Measurements from ENCODE around the gene TOPORS. TPM values are rescaled to one million over a fixed set of nuclear protein-coding genes. Genes with fewer than 3 reads are reported as not detected.
A peak's percentile ranks its signal among the peaks of the same experiment; 100 is the strongest.

Gene TOPORS
- total RNA-seq, 6 donors from 2014 or later = 11.2 to 25.7 (median 14.2) TPM

DNA sequence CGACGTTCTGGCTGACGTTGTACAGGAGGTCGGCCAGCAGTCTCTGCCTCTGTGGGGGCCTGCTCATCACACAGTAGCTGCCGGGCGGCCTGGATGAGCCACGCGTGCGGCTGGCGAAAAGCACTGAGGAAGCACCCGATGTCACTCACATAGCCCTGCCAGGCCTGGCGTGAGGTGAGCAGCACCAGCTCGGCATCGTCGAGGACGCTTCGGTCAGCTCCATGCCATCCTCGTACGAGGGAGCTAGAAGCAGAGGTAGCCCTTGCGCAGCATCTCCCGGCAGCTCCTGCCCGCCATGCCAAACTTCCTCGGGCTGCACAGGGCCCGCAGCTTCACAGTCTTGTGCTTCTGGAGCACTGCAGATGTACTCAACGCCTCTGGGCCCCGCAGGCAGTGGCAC, 14.4 kb upstream of the TOPORS start:
- H3K36me3 ChIP-seq = peaks cover 8 to 52% (median 29%) of the 10 kb centered on the region in 4 donors
- TF ChIP-seq EP300 (IDR thresholded peaks at IDR 0.05) (no peak), POLR2A (IDR thresholded peaks at IDR 0.05) (no peak), POLR2AphosphoS5 (IDR thresholded peaks at IDR 0.05) (no peak)
- TF ChIP-seq, protein P1, sequence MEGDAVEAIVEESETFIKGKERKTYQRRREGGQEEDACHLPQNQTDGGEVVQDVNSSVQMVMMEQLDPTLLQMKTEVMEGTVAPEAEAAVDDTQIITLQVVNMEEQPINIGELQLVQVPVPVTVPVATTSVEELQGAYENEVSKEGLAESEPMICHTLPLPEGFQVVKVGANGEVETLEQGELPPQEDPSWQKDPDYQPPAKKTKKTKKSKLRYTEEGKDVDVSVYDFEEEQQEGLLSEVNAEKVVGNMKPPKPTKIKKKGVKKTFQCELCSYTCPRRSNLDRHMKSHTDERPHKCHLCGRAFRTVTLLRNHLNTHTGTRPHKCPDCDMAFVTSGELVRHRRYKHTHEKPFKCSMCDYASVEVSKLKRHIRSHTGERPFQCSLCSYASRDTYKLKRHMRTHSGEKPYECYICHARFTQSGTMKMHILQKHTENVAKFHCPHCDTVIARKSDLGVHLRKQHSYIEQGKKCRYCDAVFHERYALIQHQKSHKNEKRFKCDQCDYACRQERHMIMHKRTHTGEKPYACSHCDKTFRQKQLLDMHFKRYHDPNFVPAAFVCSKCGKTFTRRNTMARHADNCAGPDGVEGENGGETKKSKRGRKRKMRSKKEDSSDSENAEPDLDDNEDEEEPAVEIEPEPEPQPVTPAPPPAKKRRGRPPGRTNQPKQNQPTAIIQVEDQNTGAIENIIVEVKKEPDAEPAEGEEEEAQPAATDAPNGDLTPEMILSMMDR (IDR thresholded peaks at IDR 0.05) = no peak
- no peak for ATAC-seq (ENCODE audit: low FRiP score in 2 of 2)
- H3K4me1 ChIP-seq = peaks cover 9 to 11% (median 10%) of the 10 kb centered on the region in 4 donors
- H3K4me3 ChIP-seq = no peak overlapping the region
- no peaks in the 10 kb centered on the region for H3K27me3 ChIP-seq
- WGBS, 2 donors = 94% methylated on average over 11 of the region's 26 CpGs; no CpG with 5 or more reads in 1 of the 2 donors
- no peaks in the 10 kb centered on the region for H3K9me3 ChIP-seq
- DNase-seq = peak in 1 of 2 donors; percentile 80
- no peak overlapping the region for H3K27ac ChIP-seq

- WGBS, 2 donors = 81 to 90% methylated on average over 6 of the region's 6 CpGs
- H3K36me3 ChIP-seq = peaks cover 8 to 52% (median 29%) of the 10 kb centered on the region in 4 donors
These were observed 13.6 kb upstream of the TOPORS start for GRCh38 chr9:32565967-32566366.

DNA sequence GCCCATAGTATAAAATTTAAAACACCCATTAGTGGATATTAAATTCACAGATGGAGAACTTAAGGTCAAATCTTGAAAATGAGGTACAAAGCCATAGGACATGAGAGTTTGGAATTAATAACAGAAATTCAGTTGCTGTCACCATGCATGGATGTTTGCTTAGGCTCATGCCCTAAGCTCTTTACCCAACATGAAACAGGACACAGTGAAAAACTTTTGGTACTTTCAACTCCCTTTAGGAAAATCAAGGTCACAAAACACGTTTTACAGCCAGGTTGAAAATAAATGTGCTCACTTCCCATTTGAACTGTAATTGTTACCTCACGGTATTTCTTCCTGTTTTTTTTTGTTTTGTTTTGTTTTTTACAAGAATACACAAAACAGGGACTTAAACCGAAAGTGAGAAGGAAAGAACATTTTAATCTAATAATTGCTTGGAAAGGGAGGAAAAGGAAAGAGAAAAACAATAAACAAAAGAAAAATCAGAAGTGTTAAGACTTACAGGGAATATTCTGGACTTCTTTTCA, 6.1 kb upstream of the TOPORS start:
- WGBS, 2 donors = 52 to 55% methylated on average over 3 of the region's 3 CpGs
- TF ChIP-seq POLR2AphosphoS5 (IDR thresholded peaks at IDR 0.05) (no peak), POLR2A (IDR thresholded peaks at IDR 0.05) (no peak), EP300 (IDR thresholded peaks at IDR 0.05) (no peak)
- TF ChIP-seq, protein P1 (IDR thresholded peaks at IDR 0.05) = no peak

More at GRCh38 chr9:32565967-32566366, 13.6 kb upstream of the TOPORS start:
- DNase-seq (no peak), ATAC-seq (ENCODE audit: low FRiP score in 2 of 2) (no peak)
- no peak overlapping the region for H3K27ac ChIP-seq
- H3K9me3 ChIP-seq = no peaks in the 10 kb centered on the region
- no peak overlapping the region for H3K4me3 ChIP-seq
- H3K27me3 ChIP-seq = no peaks in the 10 kb centered on the region
- peaks cover under 1 to 3% (median 2%) of the 10 kb centered on the region in 4 donors for H3K4me1 ChIP-seq
- TF ChIP-seq, protein P1 (IDR thresholded peaks at IDR 0.05) = no peak
- TF ChIP-seq POLR2A (IDR thresholded peaks at IDR 0.05) (no peak), EP300 (IDR thresholded peaks at IDR 0.05) (no peak), POLR2AphosphoS5 (IDR thresholded peaks at IDR 0.05) (no peak)

DNA sequence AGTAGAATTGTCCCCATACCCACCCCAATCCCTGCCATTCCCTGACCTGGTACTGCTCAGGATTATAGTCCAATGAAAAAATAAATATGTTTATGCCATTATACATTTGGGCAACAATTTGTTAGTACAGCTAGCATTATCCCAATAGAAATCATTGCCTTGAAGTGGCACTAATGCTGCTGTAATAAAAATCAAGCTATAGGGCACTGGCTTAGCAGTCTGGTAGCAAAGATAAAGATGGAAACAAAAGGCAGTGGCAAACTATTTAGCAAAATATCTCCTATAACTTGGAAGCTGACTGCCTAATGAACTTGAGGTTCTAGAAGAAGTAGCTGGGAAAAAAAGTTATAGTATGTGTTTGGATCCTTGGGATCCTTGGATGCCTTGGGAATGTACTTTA, 2.2 kb upstream of the TOPORS start:
- no peak for ATAC-seq (ENCODE audit: low FRiP score in 2 of 2)

More for the DNA sequence above, 6.1 kb upstream of the TOPORS start:
- DNase-seq (no peak), ATAC-seq (ENCODE audit: low FRiP score in 2 of 2) (no peak)
- H3K27me3 ChIP-seq = no peaks in the 10 kb centered on the region
- peaks cover 0 to under 1% (median 0%) of the 10 kb centered on the region in 4 donors for H3K4me1 ChIP-seq
- no peaks in the 10 kb centered on the region for H3K36me3 ChIP-seq
- H3K9me3 ChIP-seq = no peaks in the 10 kb centered on the region
- no peak overlapping the region for H3K4me3 ChIP-seq
- H3K27ac ChIP-seq = peak overlapping the region in 3 of 4 donors; percentile 18 to 63 (median 57)

More for the DNA sequence above, 2.2 kb upstream of the TOPORS start:
- peak overlapping the region in 1 of 4 donors; percentile 22 for H3K27ac ChIP-seq
- peaks cover 14 to 20% (median 15%) of the 10 kb centered on the region in 4 donors for H3K4me1 ChIP-seq
- DNase-seq = no peak
- H3K36me3 ChIP-seq = no peaks in the 10 kb centered on the region
- TF ChIP-seq POLR2AphosphoS5 (IDR thresholded peaks at IDR 0.05) = no peak
- TF ChIP-seq POLR2A (IDR thresholded peaks at IDR 0.05) = no peak
- TF ChIP-seq, protein P1 (IDR thresholded peaks at IDR 0.05) = no peak
- no peak for TF ChIP-seq EP300 (IDR thresholded peaks at IDR 0.05)
- no peaks in the 10 kb centered on the region for H3K27me3 ChIP-seq
- no peaks in the 10 kb centered on the region for H3K9me3 ChIP-seq
- H3K4me3 ChIP-seq = no peak overlapping the region

All from upper lobe of left lung (tissue), 6 donors.